ENCODE measurements around the gene NEURL3. TPM values are rescaled to one million over a fixed set of nuclear protein-coding genes. Genes with fewer than 3 reads are reported as not detected.

The NEURL3 gene
- total and polyA plus RNA-seq, 9 of the 15 experiments (the other 6 are each of a cell fraction or from before 2014, with no cell fraction given) = not detected

DNA sequence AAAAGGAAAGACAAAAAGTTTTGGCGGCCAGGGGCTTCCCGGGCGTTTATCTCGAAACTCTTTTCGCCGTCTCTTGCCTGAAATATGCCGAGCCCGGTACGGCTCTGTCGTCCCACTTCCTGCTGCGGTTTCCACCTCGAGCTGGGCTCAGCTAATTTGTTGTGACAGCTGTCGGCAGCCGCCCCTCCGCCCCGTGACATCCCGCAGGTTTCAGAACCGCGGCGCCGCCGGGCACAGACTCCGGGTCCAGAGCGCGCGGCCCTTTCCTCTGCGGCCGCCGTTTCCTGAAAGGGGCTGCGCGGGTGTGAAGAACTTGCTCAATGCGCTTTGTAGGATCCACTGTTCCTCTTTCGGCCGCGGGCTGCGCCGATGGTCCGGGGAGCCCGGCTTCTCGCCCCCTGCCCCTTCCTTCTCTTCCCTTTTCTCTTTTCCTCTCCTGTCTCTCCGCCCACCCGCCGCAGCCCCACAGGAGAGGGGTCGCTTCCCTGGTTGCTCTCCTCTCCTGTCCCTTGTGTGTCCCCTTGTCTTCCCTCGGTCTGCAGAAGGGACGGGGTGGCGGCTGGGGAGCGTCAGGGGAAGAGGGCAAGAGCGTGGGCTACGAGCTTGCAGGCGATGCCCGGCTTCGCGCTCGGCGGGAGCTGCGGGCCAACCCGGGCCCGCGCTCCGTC, 32.0 kb upstream of the NEURL3 start (continued):
- TF ChIP-seq, protein P1, sequence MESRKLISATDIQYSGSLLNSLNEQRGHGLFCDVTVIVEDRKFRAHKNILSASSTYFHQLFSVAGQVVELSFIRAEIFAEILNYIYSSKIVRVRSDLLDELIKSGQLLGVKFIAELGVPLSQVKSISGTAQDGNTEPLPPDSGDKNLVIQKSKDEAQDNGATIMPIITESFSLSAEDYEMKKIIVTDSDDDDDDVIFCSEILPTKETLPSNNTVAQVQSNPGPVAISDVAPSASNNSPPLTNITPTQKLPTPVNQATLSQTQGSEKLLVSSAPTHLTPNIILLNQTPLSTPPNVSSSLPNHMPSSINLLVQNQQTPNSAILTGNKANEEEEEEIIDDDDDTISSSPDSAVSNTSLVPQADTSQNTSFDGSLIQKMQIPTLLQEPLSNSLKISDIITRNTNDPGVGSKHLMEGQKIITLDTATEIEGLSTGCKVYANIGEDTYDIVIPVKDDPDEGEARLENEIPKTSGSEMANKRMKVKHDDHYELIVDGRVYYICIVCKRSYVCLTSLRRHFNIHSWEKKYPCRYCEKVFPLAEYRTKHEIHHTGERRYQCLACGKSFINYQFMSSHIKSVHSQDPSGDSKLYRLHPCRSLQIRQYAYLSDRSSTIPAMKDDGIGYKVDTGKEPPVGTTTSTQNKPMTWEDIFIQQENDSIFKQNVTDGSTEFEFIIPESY (CRISPR knock-in tag; IDR thresholded peaks at IDR 0.05) = 0 out of 2 replicates have a peak, but pooled peaks have one; percentile 65
- TF ChIP-seq, protein P2, sequence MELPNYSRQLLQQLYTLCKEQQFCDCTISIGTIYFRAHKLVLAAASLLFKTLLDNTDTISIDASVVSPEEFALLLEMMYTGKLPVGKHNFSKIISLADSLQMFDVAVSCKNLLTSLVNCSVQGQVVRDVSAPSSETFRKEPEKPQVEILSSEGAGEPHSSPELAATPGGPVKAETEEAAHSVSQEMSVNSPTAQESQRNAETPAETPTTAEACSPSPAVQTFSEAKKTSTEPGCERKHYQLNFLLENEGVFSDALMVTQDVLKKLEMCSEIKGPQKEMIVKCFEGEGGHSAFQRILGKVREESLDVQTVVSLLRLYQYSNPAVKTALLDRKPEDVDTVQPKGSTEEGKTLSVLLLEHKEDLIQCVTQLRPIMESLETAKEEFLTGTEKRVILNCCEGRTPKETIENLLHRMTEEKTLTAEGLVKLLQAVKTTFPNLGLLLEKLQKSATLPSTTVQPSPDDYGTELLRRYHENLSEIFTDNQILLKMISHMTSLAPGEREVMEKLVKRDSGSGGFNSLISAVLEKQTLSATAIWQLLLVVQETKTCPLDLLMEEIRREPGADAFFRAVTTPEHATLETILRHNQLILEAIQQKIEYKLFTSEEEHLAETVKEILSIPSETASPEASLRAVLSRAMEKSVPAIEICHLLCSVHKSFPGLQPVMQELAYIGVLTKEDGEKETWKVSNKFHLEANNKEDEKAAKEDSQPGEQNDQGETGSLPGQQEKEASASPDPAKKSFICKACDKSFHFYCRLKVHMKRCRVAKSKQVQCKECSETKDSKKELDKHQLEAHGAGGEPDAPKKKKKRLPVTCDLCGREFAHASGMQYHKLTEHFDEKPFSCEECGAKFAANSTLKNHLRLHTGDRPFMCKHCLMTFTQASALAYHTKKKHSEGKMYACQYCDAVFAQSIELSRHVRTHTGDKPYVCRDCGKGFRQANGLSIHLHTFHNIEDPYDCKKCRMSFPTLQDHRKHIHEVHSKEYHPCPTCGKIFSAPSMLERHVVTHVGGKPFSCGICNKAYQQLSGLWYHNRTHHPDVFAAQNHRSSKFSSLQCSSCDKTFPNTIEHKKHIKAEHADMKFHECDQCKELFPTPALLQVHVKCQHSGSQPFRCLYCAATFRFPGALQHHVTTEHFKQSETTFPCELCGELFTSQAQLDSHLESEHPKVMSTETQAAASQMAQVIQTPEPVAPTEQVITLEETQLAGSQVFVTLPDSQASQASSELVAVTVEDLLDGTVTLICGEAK (IDR thresholded peaks at IDR 0.05) = peak; percentile 18; the same call in 1 of the 2 replicates
- TF ChIP-seq, protein P2 (CRISPR knock-in tag; IDR thresholded peaks at IDR 0.05) = no peak
- no peak for TF ChIP-seq ZNF121 (CRISPR knock-in tag; conservative IDR thresholded peaks at IDR 0.05)
- peak; percentile 63 for TF ChIP-seq CTBP1 (IDR thresholded peaks at IDR 0.05; ENCODE audit: borderline replicate concordance)
- no peak for TF ChIP-seq ARID2 (IDR thresholded peaks at IDR 0.05)
- TF ChIP-seq GABPB1 (CRISPR knock-in tag; IDR thresholded peaks at IDR 0.05) = no peak
- TF ChIP-seq ZNF263 (CRISPR knock-in tag; IDR thresholded peaks at IDR 0.05; ENCODE audit: borderline replicate concordance) = no peak
- TF ChIP-seq ZNF23 (CRISPR knock-in tag; IDR thresholded peaks at IDR 0.05) = no peak
- TF ChIP-seq, protein P3, sequence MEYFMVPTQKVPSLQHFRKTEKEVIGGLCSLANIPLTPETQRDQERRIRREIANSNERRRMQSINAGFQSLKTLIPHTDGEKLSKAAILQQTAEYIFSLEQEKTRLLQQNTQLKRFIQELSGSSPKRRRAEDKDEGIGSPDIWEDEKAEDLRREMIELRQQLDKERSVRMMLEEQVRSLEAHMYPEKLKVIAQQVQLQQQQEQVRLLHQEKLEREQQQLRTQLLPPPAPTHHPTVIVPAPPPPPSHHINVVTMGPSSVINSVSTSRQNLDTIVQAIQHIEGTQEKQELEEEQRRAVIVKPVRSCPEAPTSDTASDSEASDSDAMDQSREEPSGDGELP (CRISPR knock-in tag; IDR thresholded peaks at IDR 0.05; ENCODE audit: borderline replicate concordance) = peak; percentile 90
- 0 out of 2 replicates have a peak, but pooled peaks have one; percentile 11 for TF ChIP-seq BCOR (IDR thresholded peaks at IDR 0.05)
- peak; percentile 60; the same call in 1 of the 2 replicates for TF ChIP-seq SMAD4 (CRISPR knock-in tag; conservative IDR thresholded peaks at IDR 0.05)
- TF ChIP-seq, protein P4, sequence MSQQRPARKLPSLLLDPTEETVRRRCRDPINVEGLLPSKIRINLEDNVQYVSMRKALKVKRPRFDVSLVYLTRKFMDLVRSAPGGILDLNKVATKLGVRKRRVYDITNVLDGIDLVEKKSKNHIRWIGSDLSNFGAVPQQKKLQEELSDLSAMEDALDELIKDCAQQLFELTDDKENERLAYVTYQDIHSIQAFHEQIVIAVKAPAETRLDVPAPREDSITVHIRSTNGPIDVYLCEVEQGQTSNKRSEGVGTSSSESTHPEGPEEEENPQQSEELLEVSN (IDR thresholded peaks at IDR 0.05; ENCODE audit: borderline replicate concordance in 1 of 2, extremely low read depth in 1 of 2, insufficient read depth in 1 of 2, insufficient read length in 1 of 2, low read depth in 1 of 2, low read length in 1 of 2, poor library complexity in 1 of 2, severe bottlenecking in 1 of 2) = peak in 1 of 2 experiments; percentile 56
- no peak for TF ChIP-seq SMC3 (conservative IDR thresholded peaks at IDR 0.05; ENCODE audit: insufficient read depth, low read depth, low read length)

Measured in K562 (cell line).